Measurements from ENCODE around the gene UGP2.
"Not testable (repeated sequence)": the region's sequence is repeated elsewhere in the genome, so short reads cannot be mapped to it uniquely, and the experiment has no call there.

Gene UGP2

DNA sequence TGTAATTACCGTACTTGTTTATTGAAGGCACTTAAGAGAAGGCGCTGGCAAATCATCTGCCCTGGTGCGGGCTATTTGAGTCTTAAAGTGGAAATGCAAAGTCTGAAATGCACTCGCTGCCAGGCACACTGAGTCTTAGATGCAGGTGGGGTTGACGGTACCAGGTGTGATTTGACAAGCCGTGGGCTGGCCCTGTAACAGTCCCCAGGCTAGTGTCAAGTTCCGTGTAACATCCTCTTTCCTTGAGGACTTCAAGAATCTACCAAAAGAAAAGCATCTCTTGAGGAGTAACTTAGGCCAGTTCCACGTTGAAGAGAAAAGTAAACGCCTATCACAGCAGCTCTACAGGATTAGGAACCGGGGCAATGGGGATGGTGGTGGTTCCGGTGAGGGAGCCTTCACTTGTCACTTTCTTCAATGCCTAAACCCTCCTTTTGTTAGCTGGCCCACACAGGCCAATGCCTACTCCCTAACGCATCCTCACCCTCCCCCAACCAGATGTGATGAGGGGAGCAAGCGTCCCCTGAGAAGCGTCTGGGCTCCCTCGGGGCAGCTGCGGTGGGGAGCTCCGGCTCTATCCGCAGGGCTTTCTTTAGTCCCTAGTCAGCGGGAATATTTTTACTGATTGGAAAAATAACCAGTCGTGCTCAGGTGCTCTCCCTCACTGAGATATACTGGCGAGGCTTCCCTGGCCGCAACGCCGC is 1.5 kb upstream of the UGP2 start:
- DNase-seq (ENCODE audit: low read depth in 2 of 2), result no peak

DNA sequence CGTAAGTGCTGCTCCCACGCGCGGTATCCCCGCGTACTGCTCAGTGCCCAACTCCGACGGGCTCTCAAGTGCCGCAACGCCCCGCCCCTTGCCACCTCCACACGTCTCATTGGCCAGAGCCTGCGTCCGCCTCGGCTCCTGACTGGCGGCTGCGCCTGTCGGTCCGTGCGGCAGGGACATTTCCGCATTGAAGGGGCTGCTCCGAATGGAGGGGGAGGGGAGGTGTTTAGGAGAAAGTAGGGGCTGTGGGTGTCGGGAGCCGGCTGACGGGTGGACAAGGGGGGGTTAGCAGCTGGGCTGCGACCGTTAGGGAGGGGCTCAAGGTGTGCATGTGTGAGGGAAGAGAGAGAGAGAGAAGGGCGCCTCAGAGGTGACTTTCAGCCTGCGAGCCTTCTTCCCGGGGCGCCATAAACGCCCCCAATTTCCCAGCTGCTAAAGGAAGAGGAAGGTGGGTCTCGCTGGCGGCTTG is 877 bp upstream of the UGP2 start:
- peak; percentile 95 for DNase-seq (ENCODE audit: low read depth in 2 of 2)

DNA sequence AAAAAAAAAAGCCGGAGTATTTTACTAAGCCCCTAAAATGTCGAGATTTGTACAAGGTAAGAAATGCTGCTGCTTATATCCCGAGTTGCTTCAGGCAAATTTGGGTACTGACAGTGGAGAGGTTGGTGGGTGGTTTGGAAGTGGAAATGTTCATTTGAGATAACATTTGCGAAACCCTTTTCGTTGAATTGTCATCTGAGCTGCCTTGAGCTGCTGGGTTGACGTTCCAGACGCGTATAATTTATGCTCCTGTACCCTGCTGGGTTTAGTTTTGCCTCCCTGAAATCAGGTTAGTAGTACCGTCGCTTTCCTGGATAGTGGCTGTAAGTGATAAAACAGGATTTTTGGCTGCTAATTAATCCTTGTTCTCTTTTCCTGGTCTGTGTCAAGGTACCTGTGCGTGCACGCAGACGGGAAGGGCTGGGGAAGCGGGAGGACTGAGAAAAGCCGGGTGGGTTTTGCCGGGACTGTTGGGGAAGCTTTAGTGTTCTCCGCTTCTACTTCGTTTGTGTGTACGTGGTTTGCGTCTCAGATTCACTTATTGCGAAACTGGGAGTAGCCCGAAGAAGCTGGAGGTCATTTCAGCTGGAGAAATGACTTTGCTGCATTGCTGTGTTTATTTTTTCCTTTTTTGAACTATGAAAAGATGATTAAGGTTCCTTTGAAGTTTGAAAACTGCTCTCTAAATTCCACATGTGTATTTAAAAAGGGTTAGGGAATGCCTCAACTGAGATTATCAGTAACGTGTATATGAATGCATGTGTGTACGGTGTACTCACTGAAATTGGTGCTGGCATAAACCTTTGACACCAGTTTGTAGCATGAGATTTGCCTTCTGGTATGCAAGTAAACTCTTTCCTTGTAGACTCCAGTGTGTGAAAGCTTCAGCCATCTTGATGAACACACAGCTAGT is 709 bp downstream of the UGP2 start:
- no peak for DNase-seq (ENCODE audit: low read depth in 2 of 2)

DNA sequence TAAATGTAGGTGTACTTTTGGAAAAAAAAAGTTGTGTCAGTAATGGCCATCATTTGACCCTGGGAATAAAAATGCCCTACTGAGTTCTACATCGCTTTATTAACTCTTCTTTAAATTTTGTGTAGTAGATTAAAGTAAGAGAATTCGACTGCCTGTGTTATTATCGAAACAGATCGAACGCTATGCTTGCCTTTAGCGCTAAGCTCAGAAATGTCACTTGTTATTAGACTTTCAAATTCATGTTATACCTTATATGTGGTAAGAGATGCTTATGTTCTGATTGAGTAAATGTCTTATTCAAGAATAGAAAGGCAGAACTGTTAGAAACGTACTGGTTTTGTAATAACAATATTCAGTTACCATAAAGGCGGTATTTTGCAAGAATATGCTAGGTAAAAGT is 1.4 kb downstream of the UGP2 start:
- no peak for DNase-seq (ENCODE audit: low read depth in 2 of 2)

DNA sequence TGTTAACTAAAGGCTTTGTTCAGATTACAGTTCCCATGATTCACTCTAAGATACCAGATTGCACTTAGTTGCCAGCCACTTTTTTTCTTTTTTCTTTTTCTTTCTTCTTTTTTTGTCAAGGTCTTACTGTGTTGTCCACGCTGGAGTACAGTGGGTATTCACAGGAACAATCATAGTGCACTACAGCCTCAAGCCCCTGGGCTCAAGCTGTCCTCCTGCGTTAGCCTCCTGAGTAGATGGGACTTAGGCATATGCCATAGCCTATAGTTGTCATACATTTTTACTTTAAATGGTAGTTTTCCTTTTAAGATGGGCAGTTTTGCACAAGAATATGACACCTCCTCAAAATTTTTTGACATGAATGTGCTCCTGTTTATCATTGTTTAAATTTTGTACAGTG is 2.1 kb downstream of the UGP2 start:
- no peak for DNase-seq (ENCODE audit: low read depth in 2 of 2)

DNA sequence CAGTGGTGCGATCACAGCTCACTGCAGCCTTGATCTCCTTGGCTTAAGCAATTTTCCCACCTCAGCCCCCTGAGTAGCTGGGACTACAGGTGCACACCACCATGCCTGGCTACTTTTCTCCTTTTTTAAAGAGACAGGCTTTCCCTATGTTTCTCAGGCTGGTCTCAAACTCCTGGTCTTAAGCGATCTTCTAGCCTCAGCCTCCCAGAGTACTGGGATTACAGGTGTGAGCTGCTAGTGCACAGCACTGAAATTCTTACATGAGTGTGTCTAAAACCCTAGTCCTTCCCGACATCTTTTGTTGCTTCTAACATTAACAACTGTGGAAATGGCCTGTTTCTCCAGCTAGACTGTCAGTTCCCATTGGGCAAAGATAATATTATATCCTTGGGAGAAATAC is 2.9 kb downstream of the UGP2 start:
- DNase-seq (ENCODE audit: low read depth in 2 of 2), result no peak

DNA sequence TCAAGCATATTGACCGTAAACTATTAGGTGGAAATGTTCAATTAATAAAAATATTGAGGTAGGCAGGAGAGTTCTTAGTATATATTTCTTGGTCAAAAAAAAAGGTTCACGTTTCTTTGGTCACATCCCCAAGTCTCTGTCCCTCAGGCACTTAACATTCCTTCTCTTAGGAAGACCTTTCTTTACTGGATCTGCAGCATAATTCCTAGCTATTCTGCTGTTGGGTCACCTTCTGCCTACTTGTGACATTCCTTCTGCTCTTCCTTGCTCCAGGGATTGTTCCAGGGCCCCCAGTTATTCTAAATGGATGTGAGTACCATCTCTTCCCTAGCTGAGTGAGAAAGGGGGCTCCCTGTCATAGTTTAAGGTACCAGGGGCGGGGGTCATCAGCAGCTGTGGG is 4.2 kb downstream of the UGP2 start:
- no peak for DNase-seq (ENCODE audit: low read depth in 2 of 2)

DNA sequence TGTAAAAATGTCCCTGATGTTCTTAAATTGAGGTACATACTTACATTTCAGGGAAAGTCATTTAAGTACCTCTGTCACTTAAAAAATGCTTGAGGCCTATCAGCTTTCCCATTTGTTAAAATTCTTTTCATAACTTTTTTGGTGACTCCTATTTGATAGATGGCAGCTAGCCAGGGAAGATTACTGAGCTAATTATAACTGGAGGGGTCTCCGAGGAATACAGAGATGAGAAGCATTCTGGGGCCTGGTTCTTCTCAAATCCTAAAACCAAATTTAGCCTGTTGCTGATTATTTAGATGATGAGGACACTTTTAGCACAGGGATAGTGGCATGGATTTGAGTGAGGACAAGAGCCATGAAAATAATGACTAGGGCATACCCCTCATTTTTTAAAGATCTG is 4.8 kb downstream of the UGP2 start:
- DNase-seq (ENCODE audit: low read depth in 2 of 2), result no peak

DNA sequence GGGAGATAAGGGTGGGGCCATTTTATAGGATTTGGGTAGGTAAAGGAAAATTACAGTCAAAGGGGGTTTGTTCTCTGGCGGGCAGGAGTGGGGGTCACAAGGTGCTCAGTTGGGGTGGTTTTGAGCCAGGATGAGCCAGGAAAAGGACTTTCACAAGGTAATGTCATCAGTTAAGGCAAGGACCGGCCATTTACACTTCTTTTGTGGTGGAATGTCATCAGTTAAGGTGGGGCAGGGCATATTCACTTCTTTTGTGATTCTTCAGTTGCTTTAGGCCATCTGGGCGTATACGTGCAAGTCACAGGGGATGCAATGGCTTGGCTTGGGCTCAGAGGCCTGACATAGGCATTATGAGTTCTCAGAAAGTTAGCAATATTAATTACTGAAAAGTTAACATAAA is 5.9 kb downstream of the UGP2 start:
- DNase-seq (ENCODE audit: low read depth in 2 of 2), result not testable (repeated sequence)

DNA sequence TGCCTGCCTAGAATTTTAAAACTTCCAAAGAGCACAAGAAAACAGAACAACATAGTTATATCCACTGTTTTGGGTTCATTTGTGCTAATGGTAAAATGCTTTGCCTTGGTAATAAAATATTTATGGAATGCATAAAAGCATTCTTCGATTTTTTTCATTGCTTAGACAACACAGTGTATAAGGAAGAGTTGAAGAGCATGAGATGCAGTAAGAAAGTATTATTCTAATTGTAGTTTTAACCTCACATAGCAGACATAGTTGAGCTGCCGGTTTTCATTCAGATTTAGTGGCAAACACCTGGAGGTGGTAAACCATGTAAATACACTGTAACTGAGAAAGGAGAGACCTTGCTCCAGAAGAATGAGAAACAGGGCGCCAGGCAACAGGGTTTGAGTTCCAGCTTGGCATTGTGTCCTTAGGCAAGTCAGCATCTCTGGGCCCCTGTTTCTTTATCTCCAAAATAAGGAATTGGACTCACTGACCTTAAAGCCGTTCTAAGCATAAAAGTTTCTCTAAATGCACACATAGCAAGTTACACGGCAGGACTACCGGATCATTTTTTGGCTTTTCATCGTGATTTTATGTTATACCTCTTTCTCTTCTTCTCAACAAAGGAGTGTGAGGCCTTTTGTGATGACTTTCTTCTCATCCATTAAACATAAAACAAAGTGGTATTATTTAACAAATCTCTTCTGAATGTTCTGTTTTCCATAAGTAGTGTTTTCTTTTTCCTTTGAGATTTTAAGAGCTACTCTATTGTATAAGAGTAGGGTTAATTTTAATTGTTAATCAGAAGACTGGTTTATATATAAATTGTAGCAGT is 7.9 kb downstream of the UGP2 start:
- no peak for DNase-seq (ENCODE audit: low read depth in 2 of 2)

DNA sequence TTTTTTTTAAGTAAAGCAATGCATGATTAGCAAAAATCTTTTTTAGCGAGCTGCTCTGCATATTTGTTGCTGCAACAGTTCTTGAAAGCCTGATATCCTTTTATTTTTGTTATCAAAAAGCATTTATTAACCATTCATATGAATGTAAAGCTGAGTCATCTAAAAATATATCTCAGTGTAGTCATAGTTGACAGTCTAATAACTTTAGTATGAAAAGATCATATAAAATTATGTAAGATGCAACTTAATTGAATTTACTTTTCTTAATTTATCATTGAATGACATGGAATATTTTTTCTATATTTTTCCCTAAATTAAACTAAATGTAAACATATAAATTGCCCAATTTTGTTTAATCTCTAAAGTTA is 8.5 kb downstream of the UGP2 start:
- DNase-seq (ENCODE audit: low read depth in 2 of 2), result no peak

DNA sequence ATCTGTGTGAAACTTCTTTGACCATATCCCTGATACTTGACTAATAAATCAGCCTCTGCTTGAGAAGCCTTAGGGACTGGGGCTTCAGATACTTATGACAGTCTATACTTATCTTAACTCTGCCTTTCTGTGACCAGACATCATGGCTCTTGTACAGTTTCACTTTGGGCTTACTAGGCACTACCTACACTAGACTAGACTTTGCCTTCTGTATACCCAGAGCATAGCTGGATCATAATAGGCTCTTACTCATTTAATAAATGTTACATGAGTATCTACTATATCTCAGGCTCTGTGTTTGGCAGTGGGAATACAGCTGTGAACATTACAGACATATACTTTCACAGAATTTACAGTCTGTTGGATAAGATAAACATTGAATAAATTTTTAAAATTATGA is 9.0 kb downstream of the UGP2 start:
- no peak for DNase-seq (ENCODE audit: low read depth in 2 of 2)

DNA sequence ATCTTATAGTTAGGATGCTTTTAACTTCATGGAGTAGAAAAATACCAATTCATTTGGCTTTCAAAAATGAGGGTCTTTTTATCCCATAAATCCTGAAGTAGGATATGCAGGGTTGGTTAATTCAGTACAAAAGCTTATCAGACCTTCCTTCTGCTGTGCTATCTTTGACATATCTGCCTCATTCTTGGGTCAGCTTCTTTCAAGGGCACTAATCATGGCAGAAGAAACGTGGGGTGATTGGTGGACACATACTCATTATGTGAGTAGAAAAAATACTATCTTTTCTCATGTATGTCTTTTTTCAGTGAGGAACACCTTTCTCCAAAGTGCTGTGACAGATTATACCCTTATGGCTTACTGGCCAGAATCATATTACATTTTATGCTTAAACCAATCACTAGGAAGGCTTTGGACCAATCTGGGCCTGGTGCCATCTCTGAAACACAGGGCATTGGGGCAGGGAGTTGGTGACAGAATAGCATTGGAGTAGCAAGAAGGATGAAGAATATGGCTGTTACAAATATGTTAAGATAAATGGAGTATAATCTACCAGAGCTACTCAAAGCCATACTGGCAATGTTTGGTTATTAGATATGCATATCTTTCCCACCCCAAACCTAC is 10.1 kb downstream of the UGP2 start:
- DNase-seq (ENCODE audit: low read depth in 2 of 2), result no peak

DNA sequence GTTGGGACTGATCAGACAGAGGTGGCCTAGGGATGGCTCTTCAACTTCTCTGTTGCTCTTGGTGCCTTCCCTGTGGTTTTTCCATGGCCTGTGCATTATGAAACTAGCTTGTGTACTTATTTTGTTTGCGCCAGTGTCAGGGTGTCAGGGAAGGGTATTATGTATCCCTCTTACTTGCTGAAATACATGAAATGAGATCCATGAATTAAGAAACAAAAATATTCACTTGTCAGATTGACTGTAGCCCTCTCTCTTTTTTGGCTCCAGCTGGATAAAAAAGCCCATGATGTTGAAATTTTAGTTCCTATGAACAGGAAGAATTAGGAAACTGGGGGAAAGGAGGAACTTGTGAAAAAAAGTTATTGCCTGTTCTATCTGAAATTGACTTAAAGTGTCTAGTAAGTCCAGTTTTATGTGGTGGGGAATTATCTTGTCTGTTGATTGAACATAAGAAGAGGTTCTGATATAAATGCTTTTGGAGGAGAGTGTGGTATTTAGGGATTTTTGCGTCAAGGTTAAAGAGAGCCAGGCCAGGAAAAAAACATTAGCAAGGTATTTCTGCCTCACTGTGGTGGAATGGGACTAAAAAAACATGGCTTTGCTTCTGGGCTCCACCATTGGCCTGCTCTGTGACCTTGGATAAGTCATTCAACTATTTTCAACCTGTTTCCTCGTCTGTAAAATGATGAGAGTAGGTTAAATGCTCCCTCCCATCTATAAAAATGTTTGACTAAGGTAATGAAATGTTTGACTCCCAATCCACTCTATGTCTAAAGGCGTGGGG is 12.0 kb downstream of the UGP2 start:
- DNase-seq (ENCODE audit: low read depth in 2 of 2), result no peak

DNA sequence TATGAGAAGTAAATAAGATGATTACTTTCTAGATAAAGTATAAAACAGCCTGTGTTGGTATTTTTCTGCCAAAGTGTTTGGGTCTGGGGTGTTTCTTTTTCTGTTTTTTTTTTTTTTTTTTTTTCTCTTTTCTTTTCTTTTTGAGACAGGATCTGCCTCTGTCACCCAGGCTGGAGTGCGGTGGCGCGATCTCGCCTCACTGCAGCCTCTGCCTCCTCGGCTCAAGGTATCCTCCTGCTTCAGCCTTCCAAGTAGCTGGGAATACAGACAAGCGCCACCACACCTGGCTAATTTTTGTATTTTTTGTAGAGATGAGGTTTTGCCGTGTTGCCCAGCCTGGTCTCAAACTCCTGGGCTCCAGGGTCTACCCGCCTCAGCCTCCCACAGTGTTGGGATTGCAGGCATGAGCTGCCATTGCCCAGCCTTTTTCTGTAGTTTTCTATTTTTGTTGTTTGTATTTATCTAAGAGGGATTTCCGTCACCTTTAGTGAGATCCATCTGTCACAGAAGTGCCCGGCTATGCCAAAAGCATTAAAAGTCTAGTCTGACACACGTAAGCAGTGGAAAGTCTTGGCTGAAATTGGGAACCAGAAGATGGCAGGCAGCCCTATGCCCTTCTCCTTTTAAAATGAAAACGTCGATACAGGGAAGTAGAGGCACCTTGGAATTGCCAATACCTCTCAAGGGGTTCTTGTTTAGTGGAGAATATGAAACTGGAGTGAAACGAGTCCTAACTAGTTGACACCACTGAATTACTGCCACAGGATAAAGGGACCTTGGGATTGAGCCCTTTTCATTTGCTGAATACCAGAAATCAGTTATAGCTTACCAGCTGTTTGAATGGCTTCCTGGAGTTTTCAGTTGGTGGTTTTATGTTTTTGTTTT is 14.0 kb downstream of the UGP2 start:
- DNase-seq (ENCODE audit: low read depth in 2 of 2), result no peak

DNA sequence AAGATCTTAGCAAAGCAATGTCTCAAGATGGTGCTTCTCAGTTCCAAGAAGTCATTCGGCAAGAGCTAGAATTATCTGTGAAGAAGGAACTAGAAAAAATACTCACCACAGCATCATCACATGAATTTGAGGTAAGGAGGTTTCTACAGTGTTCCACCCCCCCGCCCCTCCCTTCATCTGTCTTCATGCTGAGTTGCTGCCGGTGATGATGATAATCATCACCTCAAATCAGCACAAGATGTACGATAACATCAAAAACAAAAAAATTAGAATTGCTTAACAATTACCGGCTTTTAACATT is 14.6 kb downstream of the UGP2 start:
- peak in 1 of 2 donors; percentile 24 for DNase-seq (ENCODE audit: low read depth in 2 of 2)

DNA sequence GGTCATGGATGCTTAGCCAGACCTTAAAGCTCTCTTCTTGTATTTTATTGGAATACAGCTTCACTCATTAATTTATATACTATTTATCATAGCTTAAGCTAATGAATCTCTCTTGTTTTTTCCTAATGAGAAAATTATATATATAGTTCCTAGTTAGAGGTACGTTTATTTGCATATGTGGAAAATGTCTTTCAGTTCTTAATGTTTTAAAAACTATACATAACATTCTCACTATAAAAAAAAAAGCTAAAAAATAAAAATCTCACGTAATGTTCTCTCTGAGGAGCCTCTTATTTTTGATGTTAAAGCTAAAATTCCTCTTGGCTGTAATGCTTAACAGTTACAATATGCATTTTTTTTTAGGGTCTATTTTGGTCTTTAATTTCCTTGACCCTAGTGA is 16.6 kb downstream of the UGP2 start:
- no peak for DNase-seq (ENCODE audit: low read depth in 2 of 2)

DNA sequence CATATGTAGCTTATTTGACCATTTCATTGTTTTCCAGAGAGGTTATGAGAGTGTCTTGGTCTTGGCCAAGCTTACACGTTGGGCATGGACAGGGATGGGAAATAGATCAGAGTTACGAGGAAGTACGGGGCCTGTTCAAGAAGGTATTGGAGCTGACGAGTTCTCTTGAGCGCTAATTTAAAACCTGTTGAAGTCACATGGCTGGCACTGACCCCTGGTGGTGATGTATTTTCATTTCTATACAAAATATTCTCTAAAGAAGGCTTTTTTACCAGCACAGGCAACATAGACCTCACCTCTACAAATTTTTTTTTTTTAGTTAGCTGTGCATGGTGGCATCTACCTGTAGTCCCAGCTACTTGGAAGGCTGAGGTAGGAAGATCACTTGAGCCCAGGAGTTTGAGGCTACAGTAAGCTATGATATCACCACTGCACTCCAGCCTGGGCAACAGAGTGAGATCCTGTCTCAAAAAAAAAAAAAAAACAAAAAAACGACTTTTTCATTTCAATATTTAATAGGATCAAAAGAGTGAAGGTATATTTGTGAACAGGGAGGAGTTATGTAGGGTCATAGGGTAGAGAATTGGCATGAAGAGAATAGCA is 19.6 kb downstream of the UGP2 start:
- peak in 1 of 2 donors; percentile 44 for DNase-seq (ENCODE audit: low read depth in 2 of 2)

DNA sequence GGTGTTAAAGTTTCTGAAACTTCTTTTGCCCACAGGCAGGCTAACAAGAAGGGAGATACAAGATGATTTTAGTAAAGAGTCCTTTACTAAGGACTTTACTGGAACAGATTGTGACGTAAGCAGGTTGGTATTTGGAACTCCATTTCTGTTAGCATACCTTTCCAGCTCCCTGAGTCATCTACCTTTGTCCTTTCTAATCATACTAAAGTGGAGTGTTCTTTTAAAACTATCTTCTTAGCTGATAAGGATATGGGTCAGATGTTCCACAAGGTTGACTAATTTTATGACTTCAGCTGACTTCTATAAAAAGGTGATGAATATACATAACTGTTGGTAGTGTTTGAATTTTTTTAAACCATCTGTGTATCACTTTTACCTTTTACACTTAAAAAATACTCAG is 21.1 kb downstream of the UGP2 start:
- no peak for DNase-seq (ENCODE audit: low read depth in 2 of 2)

DNA sequence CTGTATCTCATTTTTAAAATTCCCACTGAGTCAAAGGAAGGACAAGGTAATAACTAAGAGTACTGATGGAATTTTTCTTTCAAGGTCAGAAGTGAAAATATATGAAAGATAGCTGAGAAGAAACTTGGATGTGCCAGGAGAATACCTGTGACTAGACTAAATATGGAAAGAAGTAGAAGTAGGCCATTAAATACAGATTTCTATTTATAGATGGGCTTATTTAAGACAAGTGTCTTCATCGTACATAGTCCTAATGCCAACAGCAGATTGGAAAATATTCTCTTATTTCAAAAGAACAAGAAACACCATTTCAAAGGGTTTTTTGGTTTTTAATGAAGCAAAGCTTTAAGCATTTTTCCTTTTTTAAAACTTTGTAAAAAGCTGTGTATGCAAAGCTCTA is 22.0 kb downstream of the UGP2 start:
- DNase-seq (ENCODE audit: low read depth in 2 of 2), result no peak
